ENCODE measurements around the gene MYO18B. TPM values are rescaled to one million over a fixed set of nuclear protein-coding genes. Genes with fewer than 3 reads are reported as not detected.

The MYO18B gene
- total RNA-seq, result 80.6 TPM
- polyA plus RNA-seq (ENCODE audit: insufficient read depth in 1 of 8, insufficient read length in 8 of 8, low replicate concordance in 1 of 8), result 10 to 100 TPM; 47.3 to 92.1 (median 72.2) TPM
- long read RNA-seq, donor 1, partial matches to known transcripts, result 5 of 5 reads
- long read RNA-seq, donor 1, other reads (novel, unspliced or antisense), result 0 of 5 reads
- long read RNA-seq, donor 2, result 0 reads
- long read RNA-seq, donor 3, partial matches to known transcripts, result 24 of 24 reads
- long read RNA-seq, donor 3, other reads (novel, unspliced or antisense), result 0 of 24 reads
- long read RNA-seq, donor 4, partial matches to known transcripts, result 0 of 18 reads
- long read RNA-seq, donor 4, other reads (novel, unspliced or antisense), result 18 of 18 reads
- long read RNA-seq, donor 5, partial matches to known transcripts, result 9 of 9 reads
- long read RNA-seq, donor 5, other reads (novel, unspliced or antisense), result 0 of 9 reads
- long read RNA-seq, donor 6, partial matches to known transcripts, result 0 of 17 reads
- long read RNA-seq, donor 6, other reads (novel, unspliced or antisense), result 17 of 17 reads
- long read RNA-seq, donor 7, partial matches to known transcripts, result 13 of 22 reads
- long read RNA-seq, donor 7, other reads (novel, unspliced or antisense), result 9 of 22 reads
- long read RNA-seq, donor 8, partial matches to known transcripts, result 0 of 5 reads
- long read RNA-seq, donor 8, other reads (novel, unspliced or antisense), result 5 of 5 reads
- long read RNA-seq, donor 9, partial matches to known transcripts, result 11 of 24 reads
- long read RNA-seq, donor 9, other reads (novel, unspliced or antisense), result 13 of 24 reads
- long read RNA-seq, donor 10, partial matches to known transcripts, result 6 of 6 reads
- long read RNA-seq, donor 10, other reads (novel, unspliced or antisense), result 0 of 6 reads
- long read RNA-seq, donor 11, partial matches to known transcripts, result 8 of 17 reads
- long read RNA-seq, donor 11, other reads (novel, unspliced or antisense), result 9 of 17 reads

- peak within 1 kb of the TSS; percentile 56 for H3K4me3 ChIP-seq (ENCODE audit: low read length)
Observed at GRCh38 chr22:25741692-25742626, at the start of gene MYO18B. MYO18B (plus strand) TSS chr22:25742188; CDS start chr22:25761093, 18,905 bp downstream.

DNA sequence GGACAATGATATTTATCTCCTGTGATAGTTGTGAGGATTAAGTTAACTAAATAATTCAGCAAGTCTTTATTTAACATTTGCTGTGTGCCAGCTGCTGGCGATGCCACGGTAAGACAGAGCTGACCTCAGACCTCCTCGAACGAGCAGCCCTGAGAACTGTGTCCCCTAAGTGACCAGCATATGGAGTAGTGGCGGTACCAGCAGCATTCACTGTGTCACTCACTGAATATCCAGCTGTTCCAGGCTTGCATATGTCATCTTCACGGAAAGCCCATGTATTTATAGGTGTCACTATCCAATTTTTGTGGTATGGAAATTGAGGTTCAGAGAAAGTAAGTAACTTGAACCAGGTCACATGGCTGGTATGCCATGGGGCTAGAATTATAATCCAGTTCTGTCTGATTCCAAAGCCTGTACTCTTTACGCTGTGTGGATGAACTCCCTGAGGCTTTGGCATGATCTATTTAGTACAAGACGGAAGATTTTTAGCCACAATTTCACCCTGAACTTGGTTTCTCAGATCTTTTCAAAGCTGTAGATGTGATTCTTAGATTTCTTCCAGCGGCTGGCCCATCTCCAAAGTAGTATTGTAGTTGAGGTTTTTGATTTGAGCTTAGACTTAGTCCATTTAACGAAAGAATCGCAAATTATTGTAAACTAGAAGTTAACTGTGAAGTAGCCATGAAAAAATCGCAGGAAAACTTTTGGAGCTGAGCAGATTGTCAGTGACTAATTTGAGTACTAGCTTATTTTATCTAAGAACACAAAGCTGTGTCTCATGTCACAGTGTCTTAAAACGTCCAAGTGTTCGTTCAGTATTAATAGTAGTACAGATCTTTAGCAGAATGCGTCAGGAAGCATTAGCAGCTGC is 49.4 kb upstream of the MYO18B start:
- Histone ChIP-seq H3K27ac (ENCODE audit: low read length) (peak overlapping the region; percentile 84), H3K4me3 (ENCODE audit: low read length) (no peak overlapping the region), H3K36me3 (ENCODE audit: control insufficient read depth, insufficient read depth, low read length) (peaks cover 19% of the 10 kb centered on the region), H3K9me3 (replicated peaks; ENCODE audit: control insufficient read depth, low read depth, low read length) (no peaks in the 10 kb centered on the region), H3K27me3 (ENCODE audit: control insufficient read depth, insufficient read depth, low read length) (no peaks in the 10 kb centered on the region), H3K4me1 (ENCODE audit: control insufficient read depth, insufficient read depth, low read length) (peaks cover 33% of the 10 kb centered on the region)
- peak; percentile 56 for DNase-seq
- 85% methylated on average over 7 of the region's 15 CpGs for WGBS (ENCODE audit: insufficient coverage)

More at GRCh38 chr22:25741692-25742626, at the start of gene MYO18B:
- peak; percentile 85 for DNase-seq
- H3K27ac ChIP-seq (ENCODE audit: low read length), result peak within 1 kb of the TSS; percentile 98
- no peaks in the 10 kb centered on the region for H3K27me3 ChIP-seq (ENCODE audit: control insufficient read depth, insufficient read depth, low read length)
- WGBS (ENCODE audit: insufficient coverage), result 59% methylated on average over 13 of the region's 36 CpGs
- no peaks in the 10 kb centered on the region for H3K36me3 ChIP-seq (ENCODE audit: control insufficient read depth, insufficient read depth, low read length)
- H3K9me3 ChIP-seq (replicated peaks; ENCODE audit: control insufficient read depth, low read depth, low read length), result no peaks in the 10 kb centered on the region
- H3K4me1 ChIP-seq (ENCODE audit: control insufficient read depth, insufficient read depth, low read length), result peaks cover 34% of the 10 kb centered on the region

- Histone ChIP-seq H3K9me3 (replicated peaks; ENCODE audit: control insufficient read depth, low read depth, low read length) (no peaks in the 10 kb centered on the region), H3K27me3 (ENCODE audit: control insufficient read depth, insufficient read depth, low read length) (no peaks in the 10 kb centered on the region), H3K4me1 (ENCODE audit: control insufficient read depth, insufficient read depth, low read length) (peaks cover 34% of the 10 kb centered on the region), H3K36me3 (ENCODE audit: control insufficient read depth, insufficient read depth, low read length) (peaks cover 17% of the 10 kb centered on the region), H3K4me3 (ENCODE audit: low read length) (no peak overlapping the region), H3K27ac (ENCODE audit: low read length) (peak overlapping the region; percentile 84)
- DNase-seq, result no peak
- WGBS (ENCODE audit: insufficient coverage), result 93% methylated on average over 4 of the region's 4 CpGs
Observed at GRCh38 chr22:25693268-25693565, 48.8 kb upstream of the MYO18B start.

- H3K9me3 ChIP-seq (replicated peaks; ENCODE audit: control insufficient read depth, low read depth, low read length), result no peaks in the 10 kb centered on the region
- peaks cover 44% of the 10 kb centered on the region for H3K4me1 ChIP-seq (ENCODE audit: control insufficient read depth, insufficient read depth, low read length)
- no peak overlapping the region for H3K27ac ChIP-seq (ENCODE audit: low read length)
- peaks cover 13% of the 10 kb centered on the region for H3K36me3 ChIP-seq (ENCODE audit: control insufficient read depth, insufficient read depth, low read length)
- 79% methylated on average over 5 of the region's 16 CpGs for WGBS (ENCODE audit: insufficient coverage)
- peak; percentile 39 for DNase-seq
- H3K27me3 ChIP-seq (ENCODE audit: control insufficient read depth, insufficient read depth, low read length), result no peaks in the 10 kb centered on the region
- H3K4me3 ChIP-seq (ENCODE audit: low read length), result no peak overlapping the region
Observed at GRCh38 chr22:25694196-25694907, 47.6 kb upstream of the MYO18B start.

DNA sequence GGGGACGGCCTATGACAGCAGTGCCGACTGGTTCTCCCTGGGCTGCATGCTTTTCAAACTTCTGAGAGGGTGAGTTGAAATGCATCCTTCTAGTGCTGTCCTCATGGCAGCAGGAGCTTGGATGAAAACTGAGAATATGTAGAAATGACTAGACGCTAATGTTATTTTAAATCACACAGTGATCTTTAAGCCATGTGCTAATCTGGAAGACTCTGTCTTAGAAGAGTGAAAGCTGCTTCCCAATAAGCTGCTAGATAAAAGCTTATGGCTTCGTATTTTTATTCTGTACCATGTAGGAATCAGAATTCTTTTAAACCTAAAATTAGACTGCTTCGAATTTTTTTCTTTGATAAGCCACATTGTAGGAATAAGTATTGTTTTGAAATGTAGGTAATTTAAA is 46.8 kb upstream of the MYO18B start:
- WGBS (ENCODE audit: insufficient coverage), result no CpG with 5 or more reads among the region's 5 CpGs

GRCh38 chr22:25696763-25697162 is 45.2 kb upstream of the MYO18B start:
- Histone ChIP-seq H3K4me3 (ENCODE audit: low read length) (no peak overlapping the region), H3K36me3 (ENCODE audit: control insufficient read depth, insufficient read depth, low read length) (peaks cover 9% of the 10 kb centered on the region), H3K27ac (ENCODE audit: low read length) (peak overlapping the region; percentile 70), H3K27me3 (ENCODE audit: control insufficient read depth, insufficient read depth, low read length) (no peaks in the 10 kb centered on the region), H3K4me1 (ENCODE audit: control insufficient read depth, insufficient read depth, low read length) (peaks cover 58% of the 10 kb centered on the region), H3K9me3 (replicated peaks; ENCODE audit: control insufficient read depth, low read depth, low read length) (no peaks in the 10 kb centered on the region)
- no CpG with 5 or more reads among the region's 2 CpGs for WGBS (ENCODE audit: insufficient coverage)
- no peak for DNase-seq

More for the DNA sequence above, 46.8 kb upstream of the MYO18B start:
- no peak overlapping the region for H3K27ac ChIP-seq (ENCODE audit: low read length)
- H3K9me3 ChIP-seq (replicated peaks; ENCODE audit: control insufficient read depth, low read depth, low read length), result no peaks in the 10 kb centered on the region
- H3K36me3 ChIP-seq (ENCODE audit: control insufficient read depth, insufficient read depth, low read length), result peaks cover 11% of the 10 kb centered on the region
- no peaks in the 10 kb centered on the region for H3K27me3 ChIP-seq (ENCODE audit: control insufficient read depth, insufficient read depth, low read length)
- H3K4me1 ChIP-seq (ENCODE audit: control insufficient read depth, insufficient read depth, low read length), result peaks cover 50% of the 10 kb centered on the region
- no peak for DNase-seq
- H3K4me3 ChIP-seq (ENCODE audit: low read length), result no peak overlapping the region

- Histone ChIP-seq H3K27ac (ENCODE audit: low read length) (peak overlapping the region; percentile 70), H3K9me3 (replicated peaks; ENCODE audit: control insufficient read depth, low read depth, low read length) (no peaks in the 10 kb centered on the region), H3K4me1 (ENCODE audit: control insufficient read depth, insufficient read depth, low read length) (peaks cover 54% of the 10 kb centered on the region), H3K4me3 (ENCODE audit: low read length) (no peak overlapping the region), H3K27me3 (ENCODE audit: control insufficient read depth, insufficient read depth, low read length) (no peaks in the 10 kb centered on the region), H3K36me3 (ENCODE audit: control insufficient read depth, insufficient read depth, low read length) (peaks cover 9% of the 10 kb centered on the region)
- WGBS (ENCODE audit: insufficient coverage), result 30% methylated on average over 4 of the region's 5 CpGs
- DNase-seq, result peak; percentile 80
Observed at GRCh38 chr22:25697181-25697664, 44.8 kb upstream of the MYO18B start.

GRCh38 chr22:25697978-25698377 is 44.0 kb upstream of the MYO18B start:
- 85% methylated on average over 2 of the region's 2 CpGs for WGBS (ENCODE audit: insufficient coverage)
- Histone ChIP-seq H3K27ac (ENCODE audit: low read length) (no peak overlapping the region), H3K4me3 (ENCODE audit: low read length) (no peak overlapping the region), H3K4me1 (ENCODE audit: control insufficient read depth, insufficient read depth, low read length) (peaks cover 47% of the 10 kb centered on the region), H3K9me3 (replicated peaks; ENCODE audit: control insufficient read depth, low read depth, low read length) (no peaks in the 10 kb centered on the region), H3K36me3 (ENCODE audit: control insufficient read depth, insufficient read depth, low read length) (peaks cover 9% of the 10 kb centered on the region), H3K27me3 (ENCODE audit: control insufficient read depth, insufficient read depth, low read length) (no peaks in the 10 kb centered on the region)
- DNase-seq, result no peak

Data from muscle of leg (tissue), 16 donors.